MM.1S (cell line): Measurements from ENCODE around the gene CDON.

Source experiments
- CTCF ChIP-seq: fragments of 300-600 bp; sonication (generic); IDR thresholded peaks from 2 replicates; pipeline ENCODE4 v1.5.1; 2016; ENCODE audit warnings: antibody characterized with exemption, low read length, mixed read lengths
- EZH2phosphoT487 ChIP-seq: fragments of 300-600 bp; sonication (generic); IDR thresholded peaks from 2 replicates; pipeline ENCODE4 v1.6.1; 2018; ENCODE audit warnings: antibody characterized with exemption, low read length

GRCh38 chr11:125945797-125946520 is 116.7 kb downstream of the CDON start, which contains the start of gene VSIG10L2:
- TF ChIP-seq CTCF, result no peak
- no peak for TF ChIP-seq EZH2phosphoT487
